Endometrium (tissue), 2 donors: Measurements from ENCODE around the gene KAT2B.
"Not testable (repeated sequence)": the region's sequence is repeated elsewhere in the genome, so short reads cannot be mapped to it uniquely, and the experiment has no call there.

ENCODE experiments used
- FAIRE-seq: peaks from 2 replicates; lab custom pipeline; 2012; peaks lifted over from hg19 to GRCh38; lab: Jason Lieb, UNC
- donor health status: control.
- donor health status: control.

Gene KAT2B

GRCh38 chr3:20042331-20042730 is 2.1 kb downstream of the KAT2B start:
- no peak for FAIRE-seq

- FAIRE-seq: no peak
Observed at GRCh38 chr3:20043396-20043795, 3.1 kb downstream of the KAT2B start.

- no peak for FAIRE-seq
Observed at GRCh38 chr3:20043825-20044224, 3.6 kb downstream of the KAT2B start.

- not testable (repeated sequence) for FAIRE-seq
Observed at GRCh38 chr3:20045141-20045540, 4.9 kb downstream of the KAT2B start.

- no peak for FAIRE-seq
Observed at GRCh38 chr3:20046556-20046955, 6.3 kb downstream of the KAT2B start.

GRCh38 chr3:20047341-20047779 is 7.1 kb downstream of the KAT2B start:
- FAIRE-seq: no peak

- FAIRE-seq: no peak
Observed at GRCh38 chr3:20047976-20048883, 8.0 kb downstream of the KAT2B start.

GRCh38 chr3:20051123-20051806 is 11.0 kb downstream of the KAT2B start:
- no peak for FAIRE-seq

- FAIRE-seq: no peak
Observed at GRCh38 chr3:20052851-20053250, 12.6 kb downstream of the KAT2B start.

- no peak for FAIRE-seq
Observed at GRCh38 chr3:20054549-20054987, 14.3 kb downstream of the KAT2B start.

GRCh38 chr3:20055020-20055775 is 15.0 kb downstream of the KAT2B start:
- FAIRE-seq: no peak

- FAIRE-seq: no peak
Observed at GRCh38 chr3:20055842-20056241, 15.6 kb downstream of the KAT2B start.

- FAIRE-seq: no peak
Observed at GRCh38 chr3:20056725-20057611, 16.7 kb downstream of the KAT2B start.

- no peak for FAIRE-seq
Observed at GRCh38 chr3:20057612-20058180, 17.4 kb downstream of the KAT2B start.

GRCh38 chr3:20059929-20060328 is 19.7 kb downstream of the KAT2B start:
- FAIRE-seq: no peak

GRCh38 chr3:20060974-20061685 is 20.9 kb downstream of the KAT2B start:
- FAIRE-seq: no peak

- FAIRE-seq: no peak
Observed at GRCh38 chr3:20062996-20063395, 22.8 kb downstream of the KAT2B start.

- no peak for FAIRE-seq
Observed at GRCh38 chr3:20064387-20064786, 24.1 kb downstream of the KAT2B start.

GRCh38 chr3:20064796-20065564 is 24.7 kb downstream of the KAT2B start:
- FAIRE-seq: no peak

- no peak for FAIRE-seq
Observed at GRCh38 chr3:20066079-20066478, 25.8 kb downstream of the KAT2B start.
